ENCODE data around the gene ATP2B2.

The ATP2B2 gene

GRCh38 chr3:10289787-10290355 lies 215.5 kb downstream of the ATP2B2 start:
- no peak for DNase-seq

GRCh38 chr3:10289077-10289476 lies 216.3 kb downstream of the ATP2B2 start:
- DNase-seq = no peak

- no peak for DNase-seq
Observed at GRCh38 chr3:10288575-10288960, 216.8 kb downstream of the ATP2B2 start.

- DNase-seq = no peak
Observed at GRCh38 chr3:10287936-10288574, 217.3 kb downstream of the ATP2B2 start.

GRCh38 chr3:10286596-10287295 lies 218.6 kb downstream of the ATP2B2 start:
- DNase-seq = no peak

GRCh38 chr3:10286133-10286524 lies 219.3 kb downstream of the ATP2B2 start:
- no peak for DNase-seq

- no peak for DNase-seq
Observed at GRCh38 chr3:10285272-10286132, 219.9 kb downstream of the ATP2B2 start.

GRCh38 chr3:10284496-10284895 lies 220.9 kb downstream of the ATP2B2 start:
- DNase-seq = no peak

- no peak for DNase-seq
Observed at GRCh38 chr3:10283638-10284037, 221.7 kb downstream of the ATP2B2 start.

GRCh38 chr3:10281951-10282350 lies 223.4 kb downstream of the ATP2B2 start:
- no peak for DNase-seq

GRCh38 chr3:10280571-10280970 lies 224.8 kb downstream of the ATP2B2 start:
- no peak for DNase-seq

- no peak for DNase-seq
Observed at GRCh38 chr3:10280177-10280529, 225.2 kb downstream of the ATP2B2 start.

- no peak for DNase-seq
Observed at GRCh38 chr3:10279384-10280176, 225.8 kb downstream of the ATP2B2 start.

GRCh38 chr3:10278501-10278900 lies 226.9 kb downstream of the ATP2B2 start:
- DNase-seq = no peak

- no peak for DNase-seq
Observed at GRCh38 chr3:10277115-10277625, 228.2 kb downstream of the ATP2B2 start.

- no peak for DNase-seq
Observed at GRCh38 chr3:10274601-10275000, 230.8 kb downstream of the ATP2B2 start.

Data from right hindlimb (tissue), 1 donor.